Vagina (tissue), 2 donors: ENCODE results near the gene PAPLN.

ENCODE experiments used
- CTCF ChIP-seq, 3 experiments: fragments of 450-650 bp in 2 of 3; fragments of 200-600 bp in 1 of 3; sonication (generic) in 1 of 3; IDR thresholded peaks; one replicate each; pipeline ENCODE4 v1.5.1; 2017 to 2019; ENCODE audit warnings: antibody characterized with exemption in 3 of 3, mild to moderate bottlenecking in 2 of 3, moderate library complexity in 2 of 3
- POLR2AphosphoS5 ChIP-seq, 2 donors: sonication (generic); formaldehyde crosslinking; IDR thresholded peaks; one replicate each; pipeline ENCODE4 v1.9.0; 2017; ENCODE audit warnings: antibody characterized with exemption in 2 of 2, mild to moderate bottlenecking in 2 of 2, low read depth in 1 of 2; ENCODE audit not compliant: insufficient read depth in 1 of 2

- TF ChIP-seq CTCF (IDR thresholded peaks at IDR 0.05): no peak
- TF ChIP-seq POLR2AphosphoS5 (IDR thresholded peaks at IDR 0.05; ENCODE audit: insufficient read depth in 1 of 2, low read depth in 1 of 2): no peak
Measured at GRCh38 chr14:73266317-73266716, 29.0 kb downstream of the PAPLN start.
